Common myeloid progenitor, CD34-positive (primary cell): ENCODE measurements around the gene BBS10.
"Not testable (repeated sequence)": the region's sequence is repeated elsewhere in the genome, so short reads cannot be mapped to it uniquely, and the experiment has no call there.

ENCODE experiments used
- CTCF ChIA-PET: fragments of 350-600 bp; sonication (Branson Sonifier 250); formaldehyde crosslinking; loops from one replicate; lab custom pipeline; 2021; ENCODE audit warnings: antibody characterized with exemption; lab: Charles Lee
- POLR2A ChIA-PET: fragments of 350-600 bp; sonication (Branson Sonifier 250); formaldehyde crosslinking; loops from one replicate; lab custom pipeline; 2021; ENCODE audit warnings: antibody characterized with exemption; lab: Charles Lee
- DNase-seq, 3 donors: peaks; one replicate each; pipeline versions ENCODE4 v3.0.0 to v3.0.0-alpha.2; 2013
- H3K27ac ChIP-seq, 2 experiments: 1 replicate in 1 of 2; 2 replicates in 1 of 2; pipeline ENCODE4 v1.7.0; 2013; ENCODE audit warnings: inconsistent platforms in 2 of 2, low read length in 2 of 2, mild to moderate bottlenecking in 2 of 2, low read depth in 1 of 2, moderate library complexity in 1 of 2; ENCODE audit not compliant: severe bottlenecking in 2 of 2, insufficient read depth in 1 of 2, poor library complexity in 1 of 2
- H3K27me3 ChIP-seq, 5 experiments: replicated peaks in 2 of 5; 1 replicate in 3 of 5; 2 replicates in 2 of 5; pipeline versions ENCODE4 v1.6.1 to v1.7.0; 2013; ENCODE audit warnings: low read length in 4 of 5, mild to moderate bottlenecking in 2 of 5, moderate library complexity in 2 of 5, inconsistent platforms in 1 of 5; ENCODE audit not compliant: insufficient read depth in 5 of 5, control insufficient read depth in 4 of 5
- H3K36me3 ChIP-seq, 4 experiments: 1 replicate in 2 of 4; 2 replicates in 2 of 4; pipeline versions ENCODE4 v1.6.1 to v1.7.0; 2013; ENCODE audit warnings: low read length in 3 of 4, control low read depth in 1 of 4, mild to moderate bottlenecking in 1 of 4; ENCODE audit not compliant: control insufficient read depth in 4 of 4, insufficient read depth in 4 of 4
- H3K4me1 ChIP-seq, 4 experiments: 1 replicate in 3 of 4; 2 replicates in 1 of 4; pipeline versions ENCODE4 v1.6.1 to v1.7.1; 2013; ENCODE audit warnings: low read length in 3 of 4, mild to moderate bottlenecking in 3 of 4, control low read depth in 1 of 4, inconsistent platforms in 1 of 4, moderate library complexity in 1 of 4; ENCODE audit not compliant: control insufficient read depth in 4 of 4, insufficient read depth in 4 of 4; ENCODE audit errors: control extremely low read depth in 1 of 4
- H3K4me3 ChIP-seq, 7 experiments: 1 replicate in 4 of 7; 2 replicates in 3 of 7; pipeline versions ENCODE4 v1.5.1 to v1.7.0; 2013; ENCODE audit warnings: mild to moderate bottlenecking in 7 of 7, low read length in 6 of 7, moderate library complexity in 6 of 7, inconsistent platforms in 2 of 7, low read depth in 2 of 7, control low read depth in 1 of 7; ENCODE audit not compliant: insufficient read depth in 4 of 7, control insufficient read depth in 1 of 7; ENCODE audit errors: extremely low read depth in 1 of 7
- H3K9me3 ChIP-seq, 5 experiments: 1 replicate in 4 of 5; 2 replicates in 1 of 5; pipeline versions ENCODE4 v1.6.1 to v1.7.1; 2013; ENCODE audit warnings: low read length in 4 of 5, mild to moderate bottlenecking in 2 of 5, inconsistent platforms in 1 of 5, low read depth in 1 of 5, moderate library complexity in 1 of 5; ENCODE audit not compliant: control insufficient read depth in 4 of 5, insufficient read depth in 2 of 5; ENCODE audit errors: control extremely low read depth in 1 of 5
- WGBS: methylation state at CpG from one replicate; pipeline ENCODE4 v1.1.5; 2013; ENCODE audit not compliant: insufficient coverage; 5-methylcytosine and 5-hydroxymethylcytosine counted together

BBS10 gene

DNA sequence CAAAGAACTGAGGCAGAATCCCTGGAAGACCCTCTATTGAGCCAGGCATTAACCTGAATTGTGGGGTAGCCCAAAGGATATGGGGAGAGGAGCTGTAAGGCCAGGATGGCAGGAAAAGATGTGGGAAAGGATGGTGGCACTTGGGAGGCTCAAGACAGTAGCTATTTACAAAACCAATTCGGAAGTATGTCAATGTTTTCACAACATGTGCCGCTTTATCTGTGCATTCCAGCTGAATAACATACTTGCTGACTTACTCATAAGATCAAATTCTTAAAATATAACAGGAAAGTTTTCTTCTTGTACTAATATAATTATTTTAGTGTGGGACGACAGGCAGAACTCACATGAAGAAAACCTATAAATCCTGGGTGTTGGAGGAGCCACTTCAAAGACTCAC is 10.6 kb downstream of the BBS10 start:
- Histone ChIP-seq H3K36me3 (no peaks in the 10 kb centered on the region), H3K9me3 (peaks cover 0 to 2% (median 0%) of the 10 kb centered on the region in 5 experiments), H3K27ac (no peak overlapping the region), H3K4me3 (no peak overlapping the region), H3K4me1 (no peaks in the 10 kb centered on the region), H3K27me3 (no peaks in the 10 kb centered on the region)
- CTCF ChIA-PET = interaction anchor here (0.6 kb wide), 1 partner anchor 1198 kb away, joined by 3 read pairs; no protein-coding TSS in a partner anchor
- no peak for DNase-seq
- POLR2A ChIA-PET = no interaction called here
- no CpG with 5 or more reads among the region's 3 CpGs for WGBS

DNA sequence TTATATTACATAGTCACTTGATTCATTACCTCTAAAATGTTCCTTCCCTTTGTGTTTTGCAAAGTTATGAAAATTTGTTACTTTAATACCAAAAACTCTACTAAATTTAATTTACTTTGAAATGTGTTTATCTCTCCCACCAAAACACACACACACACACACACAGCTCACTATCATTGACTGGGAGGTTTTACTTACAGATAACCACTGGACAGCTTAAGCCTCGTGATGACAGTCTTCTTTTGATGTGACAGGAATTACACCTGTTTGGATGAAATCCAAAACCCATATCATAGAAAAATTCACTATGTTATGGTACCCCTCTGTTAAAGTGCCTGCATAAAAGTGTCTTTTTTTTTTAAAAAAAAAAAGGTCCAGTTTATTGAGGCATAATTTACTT is 15.6 kb downstream of the BBS10 start:
- POLR2A ChIA-PET = no interaction called here

DNA sequence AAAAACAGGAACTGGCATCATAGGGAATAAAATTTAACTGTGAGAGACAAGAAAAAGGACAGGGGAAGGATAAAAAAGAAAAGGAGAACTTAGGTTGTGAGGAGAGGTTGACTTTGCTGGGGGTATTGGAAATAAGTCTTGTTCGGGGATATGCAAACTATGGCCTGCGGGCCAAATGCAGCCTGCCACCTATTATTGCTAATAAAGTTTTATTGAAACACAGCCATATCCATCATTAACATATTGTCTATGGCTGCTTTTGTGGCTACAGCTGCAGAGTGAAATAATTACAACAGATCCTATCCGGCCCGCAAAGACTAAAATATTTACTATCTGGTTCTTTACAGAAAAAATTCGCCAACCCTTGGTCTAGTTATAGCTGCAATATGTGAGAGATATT is 18.6 kb downstream of the BBS10 start:
- WGBS = 100% methylated on average over 1 of the region's 5 CpGs
- POLR2A ChIA-PET = no interaction called here

More for the DNA sequence above, 15.6 kb downstream of the BBS10 start:
- no peaks in the 10 kb centered on the region for H3K36me3 ChIP-seq
- H3K27ac ChIP-seq = no peak overlapping the region
- no peaks in the 10 kb centered on the region for H3K27me3 ChIP-seq
- H3K9me3 ChIP-seq = peaks cover 0 to 2% (median 0%) of the 10 kb centered on the region in 5 experiments
- DNase-seq = no peak
- CTCF ChIA-PET = no interaction called here
- no CpG with 5 or more reads among the region's 1 CpG for WGBS
- H3K4me3 ChIP-seq = no peak overlapping the region
- H3K4me1 ChIP-seq = no peaks in the 10 kb centered on the region

DNA sequence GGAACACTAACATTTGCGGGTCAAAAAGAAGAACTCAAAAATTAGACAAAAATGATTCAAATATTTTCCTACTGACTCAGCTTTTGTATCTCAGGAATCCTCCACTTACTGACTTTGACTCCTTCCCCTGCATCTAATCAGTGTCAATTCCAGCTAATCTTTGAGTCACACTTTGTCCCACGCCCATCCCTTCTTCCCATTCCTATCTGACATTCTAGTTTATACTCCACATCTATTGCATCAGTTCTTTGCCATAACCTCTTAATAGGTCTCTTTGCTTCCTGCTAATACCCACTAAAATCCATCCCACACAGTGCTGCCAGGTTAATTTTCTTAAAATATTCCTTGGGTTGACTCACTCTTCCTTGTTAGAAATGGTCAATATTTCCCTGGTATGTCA is 19.1 kb downstream of the BBS10 start:
- Histone ChIP-seq H3K27ac (no peak overlapping the region), H3K36me3 (no peaks in the 10 kb centered on the region), H3K9me3 (peaks cover 0 to 2% (median 0%) of the 10 kb centered on the region in 5 experiments), H3K4me1 (no peaks in the 10 kb centered on the region), H3K27me3 (no peaks in the 10 kb centered on the region), H3K4me3 (no peak overlapping the region)
- 87% methylated on average over 2 of the region's 2 CpGs for WGBS
- POLR2A ChIA-PET = no interaction called here
- CTCF ChIA-PET = no interaction called here
- DNase-seq = no peak

More for the DNA sequence above, 18.6 kb downstream of the BBS10 start:
- no peak overlapping the region for H3K4me3 ChIP-seq
- H3K4me1 ChIP-seq = no peaks in the 10 kb centered on the region
- CTCF ChIA-PET = no interaction called here
- peaks cover 0 to 2% (median 0%) of the 10 kb centered on the region in 5 experiments for H3K9me3 ChIP-seq
- no peaks in the 10 kb centered on the region for H3K27me3 ChIP-seq
- H3K27ac ChIP-seq = no peak overlapping the region
- no peak for DNase-seq
- no peaks in the 10 kb centered on the region for H3K36me3 ChIP-seq

DNA sequence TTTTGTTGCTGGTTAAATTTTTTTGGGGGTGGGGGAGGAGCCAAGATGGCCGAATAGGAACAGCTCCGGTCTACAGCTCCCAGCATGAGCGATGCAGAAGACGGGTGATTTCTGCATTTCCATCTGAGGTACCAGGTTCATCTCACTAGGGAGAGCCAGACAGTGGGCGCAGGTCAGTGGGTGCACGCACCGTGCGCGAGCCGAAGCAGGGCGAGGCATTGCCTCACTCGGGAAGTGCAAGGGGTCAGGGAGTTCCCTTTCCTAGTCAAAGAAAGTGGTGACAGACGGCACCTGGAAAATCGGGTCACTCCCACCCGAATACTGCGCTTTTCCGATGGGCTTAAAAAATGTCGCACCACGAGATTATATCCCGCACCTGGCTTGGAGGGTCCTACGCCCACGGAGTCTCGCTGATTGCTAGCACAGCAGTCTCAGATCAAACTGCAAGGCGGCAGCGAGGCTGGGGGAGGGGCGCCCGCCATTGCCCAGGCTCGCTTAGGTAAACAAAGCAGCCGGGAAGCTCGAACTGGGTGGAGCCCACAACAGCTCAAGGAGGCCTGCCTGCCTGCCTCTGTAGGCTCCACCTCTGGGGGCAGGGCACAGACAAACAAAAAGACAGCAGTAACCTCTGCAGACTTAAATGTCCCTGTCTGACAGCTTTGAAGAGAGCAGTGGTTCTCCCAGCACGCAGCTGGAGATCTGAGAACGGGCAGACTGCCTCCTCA is 28.5 kb downstream of the BBS10 start:
- H3K4me3 ChIP-seq, H3K27me3 ChIP-seq, H3K4me1 ChIP-seq, H3K36me3 ChIP-seq, DNase-seq, H3K9me3 ChIP-seq, H3K27ac ChIP-seq, CTCF ChIA-PET, POLR2A ChIA-PET: not testable (repeated sequence)
- WGBS = 92% methylated on average over 10 of the region's 32 CpGs

DNA sequence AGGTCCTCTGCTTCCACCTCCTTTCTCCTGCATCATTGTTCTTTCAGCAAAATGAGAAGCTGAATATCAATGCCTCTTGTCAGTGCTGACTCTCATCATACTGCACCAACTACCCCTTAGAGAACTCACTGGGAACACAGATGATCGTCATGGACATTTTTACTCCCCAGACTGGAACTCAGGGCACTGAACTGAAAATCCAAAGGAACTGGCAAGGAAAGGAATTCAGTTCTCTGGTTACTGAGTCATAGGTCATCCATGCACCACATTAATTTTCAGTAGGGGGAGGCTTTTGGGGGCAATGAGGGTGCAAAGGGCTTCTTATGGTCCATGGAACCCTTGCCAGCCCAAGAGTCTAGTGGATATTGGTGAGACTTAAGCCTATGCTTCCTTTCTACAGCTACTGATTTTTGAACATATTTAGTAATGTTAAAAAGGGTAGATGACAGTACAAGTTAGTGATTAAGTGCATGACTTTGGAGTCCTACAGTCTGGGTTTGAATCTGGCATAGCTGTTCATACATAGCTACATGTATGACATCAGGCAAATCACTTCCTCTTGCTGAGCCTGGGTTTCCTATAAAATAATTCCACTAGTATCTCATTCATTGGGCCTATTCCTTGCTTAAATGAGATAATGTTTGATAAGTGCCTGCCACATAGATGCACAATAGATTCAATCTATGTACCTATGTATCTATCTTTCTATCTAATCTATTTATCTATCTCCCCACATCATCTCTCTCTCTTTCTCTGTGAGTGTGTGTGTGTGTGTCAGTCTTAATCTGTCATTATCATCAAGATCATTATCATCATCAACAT is 29.2 kb downstream of the BBS10 start:
- Histone ChIP-seq H3K4me1 (no peaks in the 10 kb centered on the region), H3K4me3 (no peak overlapping the region), H3K36me3 (no peaks in the 10 kb centered on the region), H3K9me3 (no peaks in the 10 kb centered on the region), H3K27me3 (peaks cover 0 to 2% (median 0%) of the 10 kb centered on the region in 5 experiments), H3K27ac (no peak overlapping the region)
- 100% methylated on average over 1 of the region's 1 CpG for WGBS
- no peak for DNase-seq
- POLR2A ChIA-PET = no interaction called here
- CTCF ChIA-PET = no interaction called here

DNA sequence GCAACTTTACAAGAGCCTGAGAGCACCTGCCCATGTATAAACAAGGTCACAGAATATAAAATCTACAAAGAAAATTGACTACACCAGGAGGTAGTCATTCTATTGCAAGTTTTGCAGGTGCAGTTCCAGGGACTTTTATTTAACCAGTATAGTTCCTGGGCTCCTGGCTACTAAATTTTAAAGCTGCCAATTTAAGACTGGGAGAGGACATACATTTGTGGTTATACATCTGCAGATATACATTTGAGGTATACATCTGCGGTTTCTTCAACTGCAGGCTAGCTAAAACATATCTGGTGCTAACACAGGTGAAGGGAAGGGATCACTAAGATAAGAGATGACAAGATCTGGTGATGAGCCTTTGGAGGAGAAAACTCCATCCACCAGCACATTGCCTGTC is 30.2 kb downstream of the BBS10 start:
- CTCF ChIA-PET = no interaction called here
- H3K4me1 ChIP-seq = no peaks in the 10 kb centered on the region
- POLR2A ChIA-PET = no interaction called here
- no CpG with 5 or more reads among the region's 1 CpG for WGBS
- no peak overlapping the region for H3K27ac ChIP-seq
- peaks cover 0 to 7% (median 0%) of the 10 kb centered on the region in 5 experiments for H3K27me3 ChIP-seq
- H3K9me3 ChIP-seq = no peaks in the 10 kb centered on the region
- no peak for DNase-seq
- H3K4me3 ChIP-seq = no peak overlapping the region
- no peaks in the 10 kb centered on the region for H3K36me3 ChIP-seq
